Endothelial cell of umbilical vein (primary cell): ENCODE measurements around the gene SDHC. TPM values are rescaled to one million over a fixed set of nuclear protein-coding genes. Genes with fewer than 3 reads are reported as not detected.

Source experiments
- BruUV-seq: library from RNA; stranded (reverse); fragments of 400-500 nt; replicated peaks from 2 replicates; lab custom pipeline; 2021; lab: Mats Ljungman, UMichigan
- CTCF ChIA-PET: fragments of 300-600, 350-600 bp; sonication (Branson Sonifier 250); formaldehyde crosslinking; loops from one replicate; lab custom pipeline; 2021; ENCODE audit warnings: antibody characterized with exemption, inconsistent platforms; lab: Charles Lee
- POLR2A ChIA-PET: fragments of 300-600, 350-600 bp; sonication (Branson Sonifier 250); formaldehyde crosslinking; loops from one replicate; lab custom pipeline; 2021; ENCODE audit warnings: antibody characterized with exemption, inconsistent platforms; lab: Charles Lee
- DNase-seq: peaks from one replicate; pipeline ENCODE4 v3.0.0-alpha.2; 2011; ENCODE audit warnings: low read depth, low spot score
- FAIRE-seq: peaks from 2 replicates; lab custom pipeline; 2011; peaks lifted over from hg19 to GRCh38; lab: Jason Lieb, UNC
- H2AFZ ChIP-seq: 2 replicates; pipeline ENCODE4 v1.6.0; 2012; ENCODE audit warnings: low read depth, low read length, control low read depth, inconsistent platforms
- H3K27ac ChIP-seq: 2 replicates; pipeline ENCODE4 v1.5.1; 2011; ENCODE audit warnings: low read depth, mild to moderate bottlenecking, control low read depth, low read length, moderate library complexity; ENCODE audit not compliant: insufficient read depth
- H3K27me3 ChIP-seq, 2 experiments: 2 replicates each; pipeline versions ENCODE4 v1.6.0 to v1.6.1; 2011; ENCODE audit warnings: low read length in 2 of 2, mixed read lengths in 1 of 2; ENCODE audit not compliant: control insufficient read depth in 2 of 2, insufficient read depth in 2 of 2
- H3K36me3 ChIP-seq, 2 experiments: 2 replicates in 1 of 2; 3 replicates in 1 of 2; pipeline ENCODE4 v1.5.1; 2011; ENCODE audit warnings: low read length in 2 of 2, mild to moderate bottlenecking in 1 of 2, moderate library complexity in 1 of 2; ENCODE audit not compliant: control insufficient read depth in 2 of 2, insufficient read depth in 2 of 2; ENCODE audit errors: extremely low read depth in 1 of 2
- H3K4me1 ChIP-seq: 3 replicates; pipeline ENCODE4 v1.5.1; 2011; ENCODE audit warnings: mild to moderate bottlenecking, low read length; ENCODE audit not compliant: control insufficient read depth, insufficient read depth; ENCODE audit errors: extremely low read depth
- H3K4me2 ChIP-seq: 2 replicates; pipeline ENCODE4 v1.6.1; 2011; ENCODE audit warnings: low read length, control low read depth, mixed read lengths; ENCODE audit not compliant: insufficient read depth
- H3K4me3 ChIP-seq, 3 experiments: fragments of 200-600 bp in 1 of 3; sonication (generic), shearing (Covaris generic) in 1 of 3; replicated peaks in 1 of 3; 2 replicates each; pipeline ENCODE4 v1.5.1; 2011 to 2016; ENCODE audit warnings: control low read depth in 3 of 3, low read length in 3 of 3, mild to moderate bottlenecking in 2 of 3, inconsistent platforms in 1 of 3, low read depth in 1 of 3, moderate library complexity in 1 of 3; ENCODE audit not compliant: insufficient read depth in 1 of 3
- H3K79me2 ChIP-seq: 2 replicates; pipeline ENCODE4 v1.6.0; 2012; ENCODE audit warnings: low read length, inconsistent platforms; ENCODE audit not compliant: control insufficient read depth, insufficient read depth
- H3K9ac ChIP-seq: replicated peaks from 2 replicates; pipeline ENCODE3; 2011; ENCODE audit warnings: low read length, control low read depth; ENCODE audit not compliant: insufficient read depth; ENCODE audit errors: extremely low read depth
- H3K9me1 ChIP-seq: replicated peaks from 3 replicates; pipeline ENCODE4 v1.6.0; 2011; ENCODE audit warnings: mild to moderate bottlenecking, low read length; ENCODE audit not compliant: control insufficient read depth, insufficient read depth; ENCODE audit errors: extremely low read depth
- H3K9me3 ChIP-seq: replicated peaks from 2 replicates; pipeline ENCODE4 v1.5.1; 2012; ENCODE audit warnings: low read length, inconsistent platforms; ENCODE audit not compliant: control insufficient read depth, insufficient read depth
- H4K20me1 ChIP-seq: replicated peaks from 2 replicates; pipeline ENCODE3; 2011; ENCODE audit warnings: mild to moderate bottlenecking, low read length; ENCODE audit not compliant: control insufficient read depth, insufficient read depth; ENCODE audit errors: extremely low read depth
- EZH2 ChIP-seq: IDR thresholded peaks from 2 replicates; pipeline ENCODE4 v1.6.1; 2012; ENCODE audit warnings: borderline replicate concordance, low read depth, mild to moderate bottlenecking, moderate library complexity, low read length, inconsistent platforms; ENCODE audit not compliant: severe bottlenecking
- FOS ChIP-seq: IDR thresholded peaks from 2 replicates; pipeline ENCODE4 v1.6.1; 2011; ENCODE audit warnings: mild to moderate bottlenecking, low read length, moderate library complexity, borderline replicate concordance; ENCODE audit not compliant: insufficient read depth
- GATA2 ChIP-seq: IDR thresholded peaks from 2 replicates; pipeline ENCODE4 v1.7.0; 2011; ENCODE audit warnings: low read depth, mild to moderate bottlenecking, moderate library complexity, mixed read lengths, low read length; ENCODE audit not compliant: insufficient read length, insufficient read depth
- JUN ChIP-seq: IDR thresholded peaks from 2 replicates; pipeline ENCODE4 v1.6.1; 2011; ENCODE audit warnings: borderline replicate concordance, low read depth; ENCODE audit not compliant: insufficient read length, insufficient read depth
- MYC ChIP-seq: IDR thresholded peaks from one replicate; pipeline ENCODE4 v1.6.1; 2011; ENCODE audit warnings: mild to moderate bottlenecking, low read depth, low read length
- POLR2A ChIP-seq: IDR thresholded peaks from 2 replicates; pipeline ENCODE4 v1.6.1; 2012; ENCODE audit warnings: low read depth, mild to moderate bottlenecking, control low read depth, low read length
- POLR2AphosphoS5 ChIP-seq: IDR thresholded peaks from 2 replicates; pipeline ENCODE4 v1.6.1; 2012; ENCODE audit warnings: low read depth, mild to moderate bottlenecking, control low read depth, low read length, moderate library complexity; ENCODE audit not compliant: insufficient read depth
- dilution Hi-C: fragments of 300-500 bp; cut with MboI; formaldehyde crosslinking; loops from one replicate; pipeline ENCODE4 v1.15.0; 2019; ENCODE audit warnings: low sequenced_read_pairs; ENCODE audit not compliant: extremely low pct_ligation_motif_present
- intact Hi-C: fragments of 100-400 bp; cut with micrococcal nuclease; formaldehyde crosslinking; loops from one replicate; pipeline ENCODE4 v1.10.0; 2022
- polyA plus RNA-seq, 4 experiments: library from polyadenylated mRNA; depleted of rRNA in 3 of 4; stranded (reverse) in 3 of 4; unstranded in 1 of 4; fragments of >200 nt; gene quantifications; 2 replicates each; pipeline versions ENCODE4 v1.2.1 to v1.2.3, GENCODE V29; 2011 to 2012; ENCODE audit warnings: missing spikeins in 1 of 4
- total RNA-seq: library from RNA; stranded (reverse); gene quantifications from 2 replicates; pipeline ENCODE4 v1.2.3, GENCODE V29; 2021
- TF ChIP-seq, protein P1 (sequence below), 2 donors: IDR thresholded peaks; 1 replicate in 1 of 2; 2 replicates in 1 of 2; pipeline ENCODE4 v1.5.1; 2011; ENCODE audit warnings: low read length in 2 of 2, mild to moderate bottlenecking in 2 of 2, moderate library complexity in 2 of 2, control low read depth in 1 of 2, inconsistent platforms in 1 of 2, low read depth in 1 of 2; ENCODE audit not compliant: insufficient read depth in 1 of 2; ENCODE audit errors: extremely low read depth in 1 of 2
- TF ChIP-seq, protein P2 (sequence below): IDR thresholded peaks from 2 replicates; pipeline ENCODE4 v1.6.1; 2011; ENCODE audit not compliant: insufficient read depth, insufficient read length

The SDHC gene
- total and polyA plus RNA-seq, 2 donors (not counting 3 experiments of a cell fraction or from before 2014, with no cell fraction given), result 148 to 279 TPM

DNA sequence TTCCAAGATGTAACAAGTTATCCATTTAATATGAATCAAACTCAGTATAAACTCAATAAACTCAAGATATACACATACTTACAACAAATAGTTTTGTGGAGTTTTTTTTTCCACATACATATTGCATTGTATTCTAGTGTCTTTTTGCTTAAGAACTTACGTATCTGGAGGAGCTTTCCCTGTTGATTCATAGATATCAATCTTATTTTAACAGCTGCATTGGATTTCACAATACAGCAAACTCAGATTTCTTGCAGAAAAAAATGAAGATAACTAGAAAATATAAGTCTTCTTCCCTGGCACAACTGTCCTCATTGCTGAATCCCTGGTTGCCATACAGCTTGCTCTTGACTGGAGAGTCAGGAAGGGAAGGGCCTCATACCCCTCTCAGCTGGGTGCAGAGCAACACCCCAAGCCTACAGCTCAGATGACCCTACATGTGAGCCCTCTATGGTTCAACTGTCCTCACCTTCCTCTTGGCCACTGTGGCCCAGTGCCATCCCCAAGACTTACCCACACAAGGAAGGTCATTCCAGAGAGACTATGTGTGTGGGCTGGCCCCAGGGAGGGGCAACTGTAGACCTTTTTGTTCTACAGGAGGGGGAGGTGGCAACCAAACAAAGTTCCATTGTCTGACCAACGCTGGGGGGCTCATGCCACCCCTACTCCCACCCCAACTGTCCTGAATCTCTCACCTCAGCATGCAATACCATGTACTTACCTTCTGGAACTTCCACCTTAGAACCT lies 6.1 kb upstream of the SDHC start:
- H3K9ac ChIP-seq, result no peak overlapping the region
- no peak overlapping the region for H3K4me3 ChIP-seq
- H3K9me1 ChIP-seq, result no peaks in the 10 kb centered on the region
- no peak overlapping the region for H3K27ac ChIP-seq
- FAIRE-seq (no peak), DNase-seq (peak; percentile 11)
- no peaks in the 10 kb centered on the region for H3K27me3 ChIP-seq
- peaks cover 31% of the 10 kb centered on the region for H3K4me1 ChIP-seq
- intact Hi-C loops, result no loop called here
- dilution Hi-C loops, result no loop called here
- H3K36me3 ChIP-seq, result no peaks in the 10 kb centered on the region
- no peaks in the 10 kb centered on the region for H3K9me3 ChIP-seq
- TF ChIP-seq, protein P1, sequence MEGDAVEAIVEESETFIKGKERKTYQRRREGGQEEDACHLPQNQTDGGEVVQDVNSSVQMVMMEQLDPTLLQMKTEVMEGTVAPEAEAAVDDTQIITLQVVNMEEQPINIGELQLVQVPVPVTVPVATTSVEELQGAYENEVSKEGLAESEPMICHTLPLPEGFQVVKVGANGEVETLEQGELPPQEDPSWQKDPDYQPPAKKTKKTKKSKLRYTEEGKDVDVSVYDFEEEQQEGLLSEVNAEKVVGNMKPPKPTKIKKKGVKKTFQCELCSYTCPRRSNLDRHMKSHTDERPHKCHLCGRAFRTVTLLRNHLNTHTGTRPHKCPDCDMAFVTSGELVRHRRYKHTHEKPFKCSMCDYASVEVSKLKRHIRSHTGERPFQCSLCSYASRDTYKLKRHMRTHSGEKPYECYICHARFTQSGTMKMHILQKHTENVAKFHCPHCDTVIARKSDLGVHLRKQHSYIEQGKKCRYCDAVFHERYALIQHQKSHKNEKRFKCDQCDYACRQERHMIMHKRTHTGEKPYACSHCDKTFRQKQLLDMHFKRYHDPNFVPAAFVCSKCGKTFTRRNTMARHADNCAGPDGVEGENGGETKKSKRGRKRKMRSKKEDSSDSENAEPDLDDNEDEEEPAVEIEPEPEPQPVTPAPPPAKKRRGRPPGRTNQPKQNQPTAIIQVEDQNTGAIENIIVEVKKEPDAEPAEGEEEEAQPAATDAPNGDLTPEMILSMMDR (IDR thresholded peaks at IDR 0.05; ENCODE audit: extremely low read depth in 1 of 2, insufficient read depth in 1 of 2, low read depth in 1 of 2, low read length in 2 of 2), result no peak
- TF ChIP-seq GATA2 (no peak), MYC (no peak), POLR2AphosphoS5 (no peak), POLR2A (no peak), JUN (no peak), EZH2 (no peak), FOS (no peak)
- TF ChIP-seq, protein P2, sequence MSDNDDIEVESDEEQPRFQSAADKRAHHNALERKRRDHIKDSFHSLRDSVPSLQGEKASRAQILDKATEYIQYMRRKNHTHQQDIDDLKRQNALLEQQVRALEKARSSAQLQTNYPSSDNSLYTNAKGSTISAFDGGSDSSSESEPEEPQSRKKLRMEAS, result no peak
- CTCF ChIA-PET, result interaction anchor here (1.0 to 1.5 kb wide), 2 partner anchors 17 to 24 kb away, joined by 3 to 6 read pairs; no protein-coding TSS in a partner anchor
- H2AFZ ChIP-seq, result no peak overlapping the region
- BruUV-seq, result no TSS peak
- POLR2A ChIA-PET, result no interaction called here
- H3K79me2 ChIP-seq, result peaks cover 4% of the 10 kb centered on the region
- H3K4me2 ChIP-seq, result no peak overlapping the region
- H4K20me1 ChIP-seq, result no peaks in the 10 kb centered on the region
